CMK (cell line): Measurements from ENCODE around the gene IQCE.
"Not testable (repeated sequence)": the region's sequence is repeated elsewhere in the genome, so short reads cannot be mapped to it uniquely, and the experiment has no call there.

ENCODE experiments used
- DNase-seq: peaks from one replicate; pipeline ENCODE4 v3.0.0-alpha.2; 2010; ENCODE audit warnings: low read depth

Gene IQCE

DNA sequence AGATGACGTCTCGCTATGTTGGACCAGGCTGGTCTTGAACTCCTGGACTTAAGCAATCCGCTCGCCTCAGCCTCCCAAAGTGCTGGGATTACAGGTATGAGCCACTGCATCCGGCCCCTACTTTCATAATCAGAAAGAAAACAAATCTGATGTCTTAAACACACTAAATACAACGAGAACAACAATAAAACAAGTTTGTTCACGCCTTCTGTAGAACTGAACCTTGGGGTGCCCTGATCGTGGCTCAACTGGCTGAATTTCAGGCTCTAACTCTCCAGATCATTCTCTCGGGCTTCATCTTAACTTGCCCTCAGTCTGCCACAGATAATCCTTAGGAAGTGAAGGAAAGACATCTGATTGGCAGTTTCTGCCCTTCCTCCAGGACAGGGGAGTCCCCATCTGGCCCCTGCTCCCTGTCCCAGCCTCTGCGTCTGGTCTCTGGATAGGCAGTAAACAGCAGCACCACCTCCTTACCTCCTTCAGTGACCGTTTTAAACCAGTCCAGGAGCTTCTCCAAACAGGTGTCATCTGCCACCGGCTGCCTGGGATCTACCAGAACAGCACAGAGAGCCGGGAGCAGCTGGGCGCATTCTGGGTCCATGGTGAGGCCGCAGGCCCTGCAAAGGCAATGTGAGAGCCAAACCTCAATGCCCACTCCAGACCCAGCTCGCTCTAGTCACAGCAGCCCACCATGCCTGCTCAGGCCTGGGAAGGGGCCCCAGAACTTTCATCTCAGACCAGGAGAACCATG lies 4.8 kb upstream of the IQCE start:
- no peak for DNase-seq

GRCh38 chr7:2554661-2555111 lies 4.1 kb upstream of the IQCE start:
- DNase-seq, result no peak

DNA sequence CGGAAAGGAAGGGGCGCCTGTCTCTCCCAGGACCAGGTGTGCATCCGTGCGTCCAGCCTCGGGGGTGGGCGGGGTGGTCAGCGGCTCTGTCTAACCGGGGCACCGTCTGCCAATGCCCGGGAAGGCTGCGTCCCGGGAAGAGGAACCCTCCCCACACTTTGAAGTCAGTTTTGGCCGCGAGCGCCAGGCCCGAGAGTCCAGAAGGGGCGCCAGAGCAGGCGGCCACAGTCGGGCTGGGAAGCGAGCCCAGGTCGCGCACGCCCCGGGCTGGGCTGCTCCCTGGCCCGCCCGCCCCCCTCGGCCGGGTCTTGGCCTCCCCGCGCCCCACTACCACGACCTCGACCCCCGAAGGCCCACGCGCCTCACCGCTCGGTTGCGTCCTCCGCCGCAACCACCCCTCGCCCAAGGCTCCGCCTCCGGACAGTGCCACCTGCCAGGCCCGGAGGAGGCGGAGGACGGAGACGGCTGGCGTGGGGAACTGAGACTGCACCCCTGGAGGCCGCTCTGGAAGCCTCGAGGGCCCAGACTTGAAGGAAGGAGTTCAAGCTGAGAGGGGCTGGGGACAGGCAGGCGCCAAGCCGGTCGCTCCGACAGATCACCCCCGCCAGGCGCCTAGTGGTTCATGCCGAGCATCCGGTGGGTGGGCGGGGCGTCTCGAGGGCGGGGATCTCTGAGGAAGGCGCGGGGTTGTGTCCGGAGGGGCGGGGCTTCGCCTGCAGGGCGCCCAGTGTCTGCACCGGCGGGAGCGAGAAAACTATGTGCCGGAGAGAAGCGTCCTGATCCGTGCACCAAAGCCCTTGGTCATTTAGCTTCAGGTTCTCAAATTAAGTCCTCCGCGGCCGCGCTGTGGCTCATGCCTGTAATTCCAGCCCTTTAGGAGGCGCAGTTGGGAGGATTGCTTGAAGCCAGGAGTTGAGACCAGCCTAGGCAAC lies 3.4 kb upstream of the IQCE start, which contains the start of gene BRAT1:
Gene BRAT1 (minus strand): TSS at position 404 of the 932 bp plus-strand sequence. CDS start 1,093 bp downstream, outside the sequence.
- peak; percentile 82 for DNase-seq

GRCh38 chr7:2559283-2559950 lies 638 bp downstream of the IQCE start:
- no peak for DNase-seq

DNA sequence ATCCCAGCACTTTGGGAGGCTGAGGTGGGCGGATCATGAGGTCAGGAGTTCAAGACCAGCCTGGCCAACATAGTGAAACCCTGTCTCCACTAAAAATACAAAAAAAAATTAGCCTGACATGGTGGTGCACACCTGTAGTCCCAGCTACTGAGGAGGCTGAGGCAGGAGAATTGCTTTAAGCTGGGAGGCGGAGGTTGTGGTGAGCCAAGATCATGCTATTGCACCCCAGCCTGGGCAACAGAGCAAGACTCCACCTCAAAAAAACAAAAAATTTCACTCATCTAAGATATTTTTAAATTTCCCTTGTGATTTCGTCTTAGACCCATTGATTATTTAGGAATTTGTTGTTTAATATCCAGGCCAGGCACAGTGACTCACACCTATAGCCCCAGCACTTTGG lies 5.2 kb downstream of the IQCE start:
- not testable (repeated sequence) for DNase-seq

GRCh38 chr7:2564970-2565540 lies 6.3 kb downstream of the IQCE start:
- no peak for DNase-seq

- no peak for DNase-seq
These were observed 7.6 kb downstream of the IQCE start for GRCh38 chr7:2566348-2566889.

- DNase-seq, result no peak
These were observed 8.3 kb downstream of the IQCE start for GRCh38 chr7:2566890-2567678.

- DNase-seq, result no peak
These were observed 9.0 kb downstream of the IQCE start for GRCh38 chr7:2567679-2568278.

GRCh38 chr7:2568521-2569223 lies 9.9 kb downstream of the IQCE start:
- no peak for DNase-seq

GRCh38 chr7:2569421-2569820 lies 10.6 kb downstream of the IQCE start:
- DNase-seq, result no peak

DNA sequence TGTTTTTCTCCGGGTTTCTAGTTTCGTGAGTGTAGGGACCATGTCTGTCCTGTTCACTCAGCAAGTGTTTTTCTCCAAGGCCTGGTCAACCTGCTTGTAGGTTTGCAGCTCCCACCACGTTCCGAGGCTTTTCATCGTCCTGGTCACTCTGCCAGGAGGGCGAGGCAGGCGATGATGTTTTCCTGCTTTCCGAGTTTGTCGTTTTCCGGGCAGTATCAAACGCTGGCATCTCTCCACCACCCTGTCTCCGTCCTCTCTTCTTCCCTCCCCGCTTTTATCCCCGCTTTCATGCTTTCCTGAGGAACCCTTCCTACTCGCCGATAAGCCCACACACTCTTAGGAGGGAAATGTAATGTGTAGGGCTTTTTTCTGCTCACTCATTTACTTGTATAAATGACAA lies 11.2 kb downstream of the IQCE start:
- no peak for DNase-seq

DNA sequence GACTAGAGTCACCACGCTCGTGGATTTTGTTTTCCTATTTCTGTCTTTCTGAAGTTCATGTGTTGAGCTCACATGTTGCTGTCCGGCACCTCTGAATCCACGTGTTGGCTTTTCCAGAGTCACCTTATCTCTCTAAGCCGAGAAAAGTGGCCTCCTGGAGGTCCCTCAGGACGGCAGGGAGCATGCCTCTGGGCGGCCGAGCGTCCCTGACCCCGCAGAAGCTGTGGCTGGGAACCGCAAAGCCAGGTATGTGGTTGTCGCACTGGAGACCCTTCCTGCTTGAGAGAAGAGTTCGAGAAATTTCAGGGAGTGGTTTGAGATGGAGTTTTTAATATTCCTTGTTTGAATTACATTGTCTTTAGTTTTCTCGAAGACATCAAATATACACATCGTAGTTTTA lies 12.6 kb downstream of the IQCE start:
- DNase-seq, result no peak

- DNase-seq, result no peak
These were observed 13.5 kb downstream of the IQCE start for GRCh38 chr7:2572101-2572842.

- DNase-seq, result no peak
These were observed 15.0 kb downstream of the IQCE start for GRCh38 chr7:2573761-2574160.

GRCh38 chr7:2575046-2575732 lies 16.4 kb downstream of the IQCE start:
- DNase-seq, result no peak

GRCh38 chr7:2575733-2576340 lies 17.1 kb downstream of the IQCE start:
- no peak for DNase-seq
